ENCODE measurements around the gene TPM4.

DNA sequence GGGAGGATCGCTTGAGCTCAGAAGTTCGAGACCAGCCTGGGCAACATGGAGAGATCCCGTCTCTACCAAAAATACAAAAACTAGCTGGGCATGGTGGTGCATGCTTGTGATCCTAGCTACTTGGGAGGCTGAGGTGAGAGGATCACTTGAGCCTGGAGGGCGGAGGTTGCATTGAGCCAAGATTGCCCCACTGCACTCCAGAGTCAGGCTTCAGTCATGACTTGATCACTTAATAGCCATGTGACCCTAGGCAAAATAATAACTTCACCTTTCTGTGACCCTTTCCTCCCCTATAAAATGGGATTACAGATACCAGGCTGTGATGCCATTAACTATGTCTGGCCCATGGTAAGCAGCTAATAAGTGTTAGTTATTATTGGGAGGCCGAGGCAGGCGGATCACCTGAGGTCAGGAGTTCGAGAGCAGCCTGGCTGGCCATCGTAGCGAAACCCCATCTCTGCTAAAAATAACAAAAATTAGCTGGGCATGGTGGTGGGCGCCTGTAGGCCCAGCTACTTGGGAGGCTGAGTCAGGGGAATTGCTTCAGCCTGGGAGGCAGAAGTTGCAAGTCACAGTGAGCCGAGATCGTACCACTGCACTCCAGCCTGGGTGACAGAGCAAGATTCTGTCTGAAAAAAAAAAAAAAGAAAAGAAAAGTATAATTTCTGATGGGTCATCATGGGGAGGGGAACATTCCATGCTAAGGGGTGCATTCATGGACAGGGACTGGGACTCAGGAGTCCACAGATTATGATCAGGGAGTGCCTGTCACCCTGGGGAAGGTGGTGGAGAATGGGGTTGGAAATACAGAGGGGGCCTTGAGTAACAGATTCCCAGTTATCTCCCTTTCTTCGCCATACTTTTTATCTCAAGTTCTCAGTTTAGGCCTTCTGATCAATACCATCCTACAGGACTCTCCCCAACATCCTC lies 15.5 kb downstream of the TPM4 start:
- TF ChIP-seq, protein P1, sequence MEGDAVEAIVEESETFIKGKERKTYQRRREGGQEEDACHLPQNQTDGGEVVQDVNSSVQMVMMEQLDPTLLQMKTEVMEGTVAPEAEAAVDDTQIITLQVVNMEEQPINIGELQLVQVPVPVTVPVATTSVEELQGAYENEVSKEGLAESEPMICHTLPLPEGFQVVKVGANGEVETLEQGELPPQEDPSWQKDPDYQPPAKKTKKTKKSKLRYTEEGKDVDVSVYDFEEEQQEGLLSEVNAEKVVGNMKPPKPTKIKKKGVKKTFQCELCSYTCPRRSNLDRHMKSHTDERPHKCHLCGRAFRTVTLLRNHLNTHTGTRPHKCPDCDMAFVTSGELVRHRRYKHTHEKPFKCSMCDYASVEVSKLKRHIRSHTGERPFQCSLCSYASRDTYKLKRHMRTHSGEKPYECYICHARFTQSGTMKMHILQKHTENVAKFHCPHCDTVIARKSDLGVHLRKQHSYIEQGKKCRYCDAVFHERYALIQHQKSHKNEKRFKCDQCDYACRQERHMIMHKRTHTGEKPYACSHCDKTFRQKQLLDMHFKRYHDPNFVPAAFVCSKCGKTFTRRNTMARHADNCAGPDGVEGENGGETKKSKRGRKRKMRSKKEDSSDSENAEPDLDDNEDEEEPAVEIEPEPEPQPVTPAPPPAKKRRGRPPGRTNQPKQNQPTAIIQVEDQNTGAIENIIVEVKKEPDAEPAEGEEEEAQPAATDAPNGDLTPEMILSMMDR (IDR thresholded peaks at IDR 0.05), result no peak
- no peak for TF ChIP-seq EZH2 (IDR thresholded peaks at IDR 0.05; ENCODE audit: borderline replicate concordance, insufficient read depth, low read depth, low read length, poor library complexity, severe bottlenecking)
